Cardiac fibroblast (primary cell): Measurements from ENCODE around the gene BZW2.

Experiments used
- DNase-seq, 2 donors: peaks; one replicate each; pipeline versions ENCODE4 v3.0.0 to v3.0.0-alpha.2; 2010; ENCODE audit warnings: low read depth in 2 of 2
- H3K4me3 ChIP-seq, 2 donors: replicated peaks in 1 of 2; 1 replicate in 1 of 2; 2 replicates in 1 of 2; pipeline ENCODE4 v1.5.1; 2011; ENCODE audit warnings: low read depth in 2 of 2, low read length in 2 of 2, mild to moderate bottlenecking in 2 of 2, moderate library complexity in 1 of 2
- TF ChIP-seq, protein P1 (sequence below): IDR thresholded peaks from one replicate; pipeline ENCODE4 v1.5.1; 2011; ENCODE audit warnings: low read depth, mild to moderate bottlenecking, low read length, inconsistent platforms

The BZW2 gene

DNA sequence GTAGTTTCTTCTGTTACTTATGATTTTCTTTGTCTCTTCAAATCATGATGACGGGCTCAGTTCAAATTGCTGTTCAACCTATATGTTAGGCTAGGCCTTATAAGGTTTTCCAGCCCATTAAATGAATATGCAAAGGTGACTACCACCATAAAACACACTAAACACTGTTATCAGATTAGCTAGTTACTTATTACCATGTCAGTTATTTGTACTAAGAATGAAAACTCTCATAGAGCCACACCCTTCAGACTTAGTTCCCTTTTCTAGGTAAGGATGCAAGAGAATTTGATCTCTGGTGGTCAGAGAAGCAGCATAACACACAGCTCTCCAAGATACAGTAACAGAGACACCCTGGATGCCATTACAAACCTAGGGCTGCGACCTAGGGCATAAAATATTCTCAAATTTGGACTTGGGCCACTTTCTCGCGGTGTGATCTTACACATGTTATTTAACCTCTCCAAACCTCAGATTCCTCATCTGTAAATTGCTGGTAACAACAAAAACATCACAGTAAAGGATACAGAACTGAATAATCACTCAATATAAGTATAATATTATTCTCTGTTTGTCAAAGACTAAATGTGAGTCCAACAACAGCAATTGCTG lies 36.0 kb upstream of the BZW2 start:
- no peak for DNase-seq
- no peak overlapping the region for H3K4me3 ChIP-seq
- TF ChIP-seq, protein P1, sequence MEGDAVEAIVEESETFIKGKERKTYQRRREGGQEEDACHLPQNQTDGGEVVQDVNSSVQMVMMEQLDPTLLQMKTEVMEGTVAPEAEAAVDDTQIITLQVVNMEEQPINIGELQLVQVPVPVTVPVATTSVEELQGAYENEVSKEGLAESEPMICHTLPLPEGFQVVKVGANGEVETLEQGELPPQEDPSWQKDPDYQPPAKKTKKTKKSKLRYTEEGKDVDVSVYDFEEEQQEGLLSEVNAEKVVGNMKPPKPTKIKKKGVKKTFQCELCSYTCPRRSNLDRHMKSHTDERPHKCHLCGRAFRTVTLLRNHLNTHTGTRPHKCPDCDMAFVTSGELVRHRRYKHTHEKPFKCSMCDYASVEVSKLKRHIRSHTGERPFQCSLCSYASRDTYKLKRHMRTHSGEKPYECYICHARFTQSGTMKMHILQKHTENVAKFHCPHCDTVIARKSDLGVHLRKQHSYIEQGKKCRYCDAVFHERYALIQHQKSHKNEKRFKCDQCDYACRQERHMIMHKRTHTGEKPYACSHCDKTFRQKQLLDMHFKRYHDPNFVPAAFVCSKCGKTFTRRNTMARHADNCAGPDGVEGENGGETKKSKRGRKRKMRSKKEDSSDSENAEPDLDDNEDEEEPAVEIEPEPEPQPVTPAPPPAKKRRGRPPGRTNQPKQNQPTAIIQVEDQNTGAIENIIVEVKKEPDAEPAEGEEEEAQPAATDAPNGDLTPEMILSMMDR = no peak

DNA sequence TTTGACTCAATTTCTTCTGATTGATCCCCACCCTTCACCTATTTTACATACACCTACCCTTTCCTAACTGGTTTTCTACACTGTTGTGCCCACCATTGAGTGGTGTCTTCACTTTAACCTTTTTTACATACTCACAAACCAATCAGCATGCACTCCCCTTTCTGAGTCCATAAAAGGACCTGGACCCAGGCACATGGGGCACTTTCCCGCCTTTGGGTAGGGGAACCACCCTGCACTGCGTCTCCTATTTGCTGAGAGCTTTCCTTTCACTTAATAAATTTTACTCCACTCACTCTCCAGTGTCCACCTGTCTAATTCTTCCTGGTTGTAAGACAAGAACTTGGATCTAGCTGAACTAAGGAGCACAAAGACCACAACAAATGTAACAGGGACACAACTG lies 34.3 kb upstream of the BZW2 start:
- no peak for DNase-seq
- TF ChIP-seq, protein P1 = no peak
- no peak overlapping the region for H3K4me3 ChIP-seq

GRCh38 chr7:16615228-16615627 lies 30.8 kb upstream of the BZW2 start:
- TF ChIP-seq, protein P1 = no peak
- DNase-seq = no peak
- no peak overlapping the region for H3K4me3 ChIP-seq

- DNase-seq = no peak
- H3K4me3 ChIP-seq = no peak overlapping the region
- TF ChIP-seq, protein P1 = no peak
Measured at GRCh38 chr7:16616122-16616521, 29.9 kb upstream of the BZW2 start.

GRCh38 chr7:16616542-16616941 lies 29.4 kb upstream of the BZW2 start:
- DNase-seq = no peak
- TF ChIP-seq, protein P1 = no peak
- no peak overlapping the region for H3K4me3 ChIP-seq

DNA sequence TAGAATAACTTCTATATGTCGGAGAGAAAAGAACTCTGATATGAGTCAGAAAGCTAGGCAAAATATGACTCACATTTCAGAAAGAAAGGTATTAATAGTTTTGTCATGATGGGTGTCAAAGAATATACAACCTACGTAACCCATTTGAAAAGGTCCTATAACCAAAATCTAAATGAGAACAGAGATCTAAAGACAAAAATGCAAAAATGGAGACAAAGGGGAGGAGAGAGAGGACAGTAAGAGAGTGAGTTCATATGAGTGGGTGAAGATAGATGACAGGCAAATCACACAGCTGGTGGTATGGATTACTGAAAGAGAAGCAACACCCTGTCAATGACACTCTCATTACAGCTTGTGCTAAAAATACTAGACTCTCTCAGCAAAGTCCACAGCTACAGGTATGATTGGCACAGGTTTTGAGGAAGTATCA lies 26.0 kb upstream of the BZW2 start:
- TF ChIP-seq, protein P1 = no peak
- DNase-seq = peak in 1 of 2 donors; percentile 46
- no peak overlapping the region for H3K4me3 ChIP-seq

- TF ChIP-seq, protein P1 = no peak
Measured at GRCh38 chr7:16626388-16626787, 19.6 kb upstream of the BZW2 start.

More at GRCh38 chr7:16626388-16626787, 19.6 kb upstream of the BZW2 start:
- no peak overlapping the region for H3K4me3 ChIP-seq
- no peak for DNase-seq
